ENCODE measurements around the gene GTF2IRD1.
"Not testable (repeated sequence)": the region's sequence is repeated elsewhere in the genome, so short reads cannot be mapped to it uniquely, and the experiment has no call there.

- not testable (repeated sequence) for TF ChIP-seq CTCF (IDR thresholded peaks at IDR 0.05); RFX5 (IDR thresholded peaks at IDR 0.05; ENCODE audit: low read length); MAX (IDR thresholded peaks at IDR 0.05; ENCODE audit: low read depth); POLR2AphosphoS5 (IDR thresholded peaks at IDR 0.05; ENCODE audit: low read depth, low read length)
Measured at GRCh38 chr7:74437291-74437571, 16.5 kb upstream of the GTF2IRD1 start.
